Peyer's patch (tissue), 4 donors: Measurements from ENCODE around the gene SULF2. TPM values are rescaled to one million over a fixed set of nuclear protein-coding genes. Genes with fewer than 3 reads are reported as not detected.

Experiments used
- DNase-seq, 3 donors: peaks; one replicate each; pipeline ENCODE4 v3.0.0-alpha.2; 2017 to 2019
- H3K27ac ChIP-seq, 4 donors: fragments of 200-600 bp; sonication (generic); one replicate each; pipeline ENCODE4 v1.5.1; 2016 to 2019
- H3K27me3 ChIP-seq, 2 donors: fragments of 200-600 bp; sonication (generic); one replicate each; pipeline ENCODE4 v1.5.1; 2019
- H3K36me3 ChIP-seq, 3 donors: fragments of 200-600 bp; sonication (generic); one replicate each; pipeline ENCODE4 v1.5.1; 2016 to 2019
- H3K4me1 ChIP-seq, 4 donors: fragments of 200-600 bp; sonication (generic); one replicate each; pipeline ENCODE4 v1.5.1; 2016 to 2019
- H3K4me3 ChIP-seq, 4 donors: fragments of 200-600 bp; sonication (generic); 1 replicate in 3 of 4; 2 replicates in 1 of 4; pipeline ENCODE4 v1.5.1; 2016 to 2019; ENCODE audit warnings: mild to moderate bottlenecking in 1 of 4
- H3K9me3 ChIP-seq, 4 donors: fragments of 200-600 bp; sonication (generic); one replicate each; pipeline ENCODE4 v1.5.1; 2016 to 2019; ENCODE audit warnings: mild to moderate bottlenecking in 1 of 4
- CTCF ChIP-seq, 6 experiments: fragments of 450-650 bp in 4 of 6; fragments of 200-600 bp in 2 of 6; sonication (generic) in 1 of 6; IDR thresholded peaks; one replicate each; pipeline ENCODE4 v1.5.1; 2017 to 2019; ENCODE audit warnings: antibody characterized with exemption in 6 of 6, mild to moderate bottlenecking in 3 of 6, moderate library complexity in 1 of 6
- POLR2A ChIP-seq, 2 donors: fragments of 450-650 bp; IDR thresholded peaks; one replicate each; pipeline ENCODE4 v1.5.1; 2017; ENCODE audit warnings: antibody characterized with exemption in 2 of 2, mild to moderate bottlenecking in 2 of 2, moderate library complexity in 2 of 2
- total RNA-seq, 4 donors: library from RNA; depleted of rRNA; stranded (reverse); fragments of >200 nt; gene quantifications; one replicate each; pipeline ENCODE4 v1.1.0, GENCODE V29; 2016

Gene SULF2
- total RNA-seq, 4 donors from 2014 or later: 32.4 to 168 (median 52.5) TPM

GRCh38 chr20:47653869-47654268 is 131.4 kb downstream of the SULF2 start:
- DNase-seq: no peak
- Histone ChIP-seq H3K4me1 (no peaks in the 10 kb centered on the region), H3K27me3 (no peaks in the 10 kb centered on the region), H3K27ac (no peak overlapping the region), H3K4me3 (no peak overlapping the region), H3K36me3 (peaks cover 0 to 70% (median 0%) of the 10 kb centered on the region in 3 donors), H3K9me3 (no peaks in the 10 kb centered on the region)
- no peak for TF ChIP-seq CTCF (IDR thresholded peaks at IDR 0.05)
- TF ChIP-seq POLR2A (IDR thresholded peaks at IDR 0.05): no peak

- Histone ChIP-seq H3K4me3 (no peak overlapping the region), H3K4me1 (no peaks in the 10 kb centered on the region), H3K36me3 (peaks cover 0 to 70% (median 0%) of the 10 kb centered on the region in 3 donors), H3K9me3 (no peaks in the 10 kb centered on the region), H3K27me3 (no peaks in the 10 kb centered on the region), H3K27ac (no peak overlapping the region)
- DNase-seq: no peak
- TF ChIP-seq POLR2A (IDR thresholded peaks at IDR 0.05) (no peak), CTCF (IDR thresholded peaks at IDR 0.05) (no peak)
Observed at GRCh38 chr20:47652794-47653193, 132.5 kb downstream of the SULF2 start.

- TF ChIP-seq POLR2A (IDR thresholded peaks at IDR 0.05) (no peak), CTCF (IDR thresholded peaks at IDR 0.05) (no peak)
- no peak for DNase-seq
- H3K36me3 ChIP-seq: peaks cover 0 to 73% (median 0%) of the 10 kb centered on the region in 3 donors
Observed at GRCh38 chr20:47652301-47652700, 133.0 kb downstream of the SULF2 start.

GRCh38 chr20:47648943-47649342 is 136.3 kb downstream of the SULF2 start:
- no peak overlapping the region for H3K27ac ChIP-seq
- no peak overlapping the region for H3K4me3 ChIP-seq
- H3K36me3 ChIP-seq: peaks cover 0 to 86% (median 0%) of the 10 kb centered on the region in 3 donors
- H3K27me3 ChIP-seq: no peaks in the 10 kb centered on the region
- no peaks in the 10 kb centered on the region for H3K4me1 ChIP-seq
- TF ChIP-seq POLR2A (IDR thresholded peaks at IDR 0.05) (no peak), CTCF (IDR thresholded peaks at IDR 0.05) (no peak)
- no peaks in the 10 kb centered on the region for H3K9me3 ChIP-seq
- DNase-seq: no peak

More at GRCh38 chr20:47652301-47652700, 133.0 kb downstream of the SULF2 start:
- H3K9me3 ChIP-seq: no peaks in the 10 kb centered on the region
- H3K27ac ChIP-seq: no peak overlapping the region
- no peaks in the 10 kb centered on the region for H3K4me1 ChIP-seq
- no peaks in the 10 kb centered on the region for H3K27me3 ChIP-seq
- H3K4me3 ChIP-seq: no peak overlapping the region

GRCh38 chr20:47647994-47648393 is 137.3 kb downstream of the SULF2 start:
- H3K27ac ChIP-seq: no peak overlapping the region

More at GRCh38 chr20:47647994-47648393, 137.3 kb downstream of the SULF2 start:
- Histone ChIP-seq H3K27me3 (no peaks in the 10 kb centered on the region), H3K36me3 (peaks cover 0 to 82% (median 0%) of the 10 kb centered on the region in 3 donors), H3K4me3 (no peak overlapping the region), H3K9me3 (no peaks in the 10 kb centered on the region), H3K4me1 (no peaks in the 10 kb centered on the region)
- TF ChIP-seq POLR2A (IDR thresholded peaks at IDR 0.05) (no peak), CTCF (IDR thresholded peaks at IDR 0.05) (no peak)
- no peak for DNase-seq
